Heart right ventricle (tissue), 16 donors: ENCODE data around the gene USH2A. TPM values are rescaled to one million over a fixed set of nuclear protein-coding genes. Genes with fewer than 3 reads are reported as not detected.

Source experiments
- ATAC-seq, 8 donors: fragments of 200-7000 bp; cut with Tn5 transposase; one replicate each; pipeline ENCODE4 v1.9.1; 2020; ENCODE audit warnings: mild to moderate bottlenecking in 8 of 8, moderate library complexity in 8 of 8, moderate number of reproducible peaks in 1 of 8
- DNase-seq, 2 donors: peaks; one replicate each; pipeline ENCODE4 v3.0.0-alpha.2; 2020
- H3K27ac ChIP-seq, 10 donors: fragments of 200-600 bp; sonication (generic) in 2 of 10; one replicate each; pipeline versions ENCODE4 v1.5.0 to v1.8.0; 2020 to 2022; ENCODE audit warnings: mild to moderate bottlenecking in 3 of 10
- H3K27me3 ChIP-seq, 7 donors: fragments of 200-600 bp; one replicate each; pipeline ENCODE4 v1.8.0; 2021 to 2022; ENCODE audit warnings: mild to moderate bottlenecking in 2 of 7
- H3K36me3 ChIP-seq, 9 donors: fragments of 200-600 bp; sonication (generic) in 1 of 9; one replicate each; pipeline versions ENCODE4 v1.5.0 to v1.8.0; 2020 to 2022; ENCODE audit warnings: mild to moderate bottlenecking in 2 of 9
- H3K4me1 ChIP-seq, 9 donors: fragments of 200-600 bp; sonication (generic) in 1 of 9; one replicate each; pipeline versions ENCODE4 v1.5.0 to v1.8.0; 2020 to 2022; ENCODE audit warnings: mild to moderate bottlenecking in 4 of 9
- H3K4me3 ChIP-seq, 10 donors: fragments of 200-600 bp; sonication (generic) in 2 of 10; one replicate each; pipeline versions ENCODE4 v1.5.0 to v1.8.0; 2020 to 2022; ENCODE audit warnings: mild to moderate bottlenecking in 7 of 10, moderate library complexity in 2 of 10
- H3K9me3 ChIP-seq, 11 donors: fragments of 200-600 bp in 10 of 11; sonication (generic) in 2 of 11; one replicate each; pipeline versions ENCODE4 v1.5.0 to v1.8.0; 2013 to 2022; ENCODE audit warnings: mild to moderate bottlenecking in 2 of 11, control low read depth in 1 of 11, moderate library complexity in 1 of 11
- WGBS, 2 donors: extraction: QIAGEN DNeasy Blood & Tissue Kit; methylation state at CpG; one replicate each; pipeline ENCODE4 v1.1.7; 2013; ENCODE audit warnings: inconsistent platforms in 1 of 2; 5-methylcytosine and 5-hydroxymethylcytosine counted together
- intact Hi-C, 10 donors: fragments of 100-400 bp; cut with DNase I; formaldehyde crosslinking; loops; one replicate each; pipeline versions ENCODE4 v1.11.1 to v1.14.2; 2022
- polyA plus RNA-seq, 2 donors: library from polyadenylated mRNA; stranded (reverse); fragments of 200-250 nt; gene quantifications; one replicate each; pipeline ENCODE4 v1.2.3, GENCODE V29; 2013
- total RNA-seq, 10 donors: library from RNA; stranded (reverse); fragmentation: NEBNext Ultra II Directional in 3 of 10; extraction: Animal tissue kit (Norgen Biotek cat#: 25700) in 3 of 10; gene quantifications; one replicate each; pipeline versions ENCODE4 v1.2.1 to v1.2.4, GENCODE V29; 2021 to 2023
- TF ChIP-seq, protein P1 (sequence below), 9 donors: fragments of 200-600 bp; sonication (generic) in 2 of 9; IDR thresholded peaks; one replicate each; pipeline versions ENCODE4 v1.5.0 to v1.8.0; 2021 to 2022; ENCODE audit warnings: antibody characterized with exemption in 9 of 9, mild to moderate bottlenecking in 5 of 9, moderate library complexity in 1 of 9
- donor health status: Arrhythmogenic right ventricular cardiomyopathy.
- donor health status: ischemic (EF 13 %, LVEDD 7.1; RV severe dilation, severe dysfunction).
- donor health status: healthy with polysubstance abuse.
- donor health status: DM: no; HTN: yes; CAD: no.
- donor health status: DM: no; HTN: no; CAD: no.
- donor health status: ischemic (EF 25% LVEDD 6.9; RV normal size, moderate dysfunction).
- donor health status: ischemic (EF 25% LVEDD 5.7; RV mildly dilated, moderate dysfunction).
- donor health status: healthy.
- donor health status: DM: yes; HTN: yes; CAD: no.
- donor health status: Ischemic cardiomyopathy.
- donor health status: ischemic (EF 35%, LVEDD 5.7; RV mildly dilated, moderate dysfunction).
- donor health status: nonischemic (EF 11% LVEDD 7.7; RV severe dilation, severe dysfunction).
- donor health status: DM: yes; HTN: yes; CAD: no.
- donor health status: PGD.
- donor health status: ischemic (EF 29% LVEDD 5.4; RV normal size, mild dysfunction).
- donor health status: nonischemic (EF 23%, LVEDD 6.1; RV moderate dilation, normal function).

USH2A gene
- total and polyA plus RNA-seq, 12 donors: 0.01 to 4.9 (median 3.6) TPM

DNA sequence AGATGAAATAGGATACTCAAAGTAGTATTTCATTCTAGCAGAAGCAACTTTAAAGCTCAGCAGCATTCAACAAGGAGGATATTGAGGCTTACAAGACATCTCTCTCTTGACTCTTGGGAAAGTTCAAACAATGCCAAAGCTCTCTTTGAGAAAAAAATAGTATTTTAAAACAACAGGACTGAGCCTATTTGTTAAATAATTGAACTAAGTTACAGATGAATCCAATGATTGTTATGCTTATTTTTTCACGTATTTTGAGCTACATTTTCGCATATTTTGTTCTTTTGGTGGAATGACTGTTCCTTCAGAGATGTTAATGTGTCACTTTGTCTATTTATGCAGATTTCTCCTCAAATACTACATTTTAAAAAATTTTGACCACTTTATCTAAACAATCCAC is 655.5 kb downstream of the USH2A start:
- peaks cover 0 to 3% (median 0%) of the 10 kb centered on the region in 7 donors for H3K27me3 ChIP-seq
- ATAC-seq (no peak), DNase-seq (no peak)
- no peaks in the 10 kb centered on the region for H3K9me3 ChIP-seq
- 66 to 68% methylated on average over 2 of the region's 2 CpGs for WGBS, 2 donors
- TF ChIP-seq, protein P1, sequence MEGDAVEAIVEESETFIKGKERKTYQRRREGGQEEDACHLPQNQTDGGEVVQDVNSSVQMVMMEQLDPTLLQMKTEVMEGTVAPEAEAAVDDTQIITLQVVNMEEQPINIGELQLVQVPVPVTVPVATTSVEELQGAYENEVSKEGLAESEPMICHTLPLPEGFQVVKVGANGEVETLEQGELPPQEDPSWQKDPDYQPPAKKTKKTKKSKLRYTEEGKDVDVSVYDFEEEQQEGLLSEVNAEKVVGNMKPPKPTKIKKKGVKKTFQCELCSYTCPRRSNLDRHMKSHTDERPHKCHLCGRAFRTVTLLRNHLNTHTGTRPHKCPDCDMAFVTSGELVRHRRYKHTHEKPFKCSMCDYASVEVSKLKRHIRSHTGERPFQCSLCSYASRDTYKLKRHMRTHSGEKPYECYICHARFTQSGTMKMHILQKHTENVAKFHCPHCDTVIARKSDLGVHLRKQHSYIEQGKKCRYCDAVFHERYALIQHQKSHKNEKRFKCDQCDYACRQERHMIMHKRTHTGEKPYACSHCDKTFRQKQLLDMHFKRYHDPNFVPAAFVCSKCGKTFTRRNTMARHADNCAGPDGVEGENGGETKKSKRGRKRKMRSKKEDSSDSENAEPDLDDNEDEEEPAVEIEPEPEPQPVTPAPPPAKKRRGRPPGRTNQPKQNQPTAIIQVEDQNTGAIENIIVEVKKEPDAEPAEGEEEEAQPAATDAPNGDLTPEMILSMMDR (IDR thresholded peaks at IDR 0.05): no peak
- H3K4me3 ChIP-seq: no peak overlapping the region
- intact Hi-C loops: no loop called here
- H3K4me1 ChIP-seq: no peaks in the 10 kb centered on the region
- H3K36me3 ChIP-seq: no peaks in the 10 kb centered on the region
- no peak overlapping the region for H3K27ac ChIP-seq

DNA sequence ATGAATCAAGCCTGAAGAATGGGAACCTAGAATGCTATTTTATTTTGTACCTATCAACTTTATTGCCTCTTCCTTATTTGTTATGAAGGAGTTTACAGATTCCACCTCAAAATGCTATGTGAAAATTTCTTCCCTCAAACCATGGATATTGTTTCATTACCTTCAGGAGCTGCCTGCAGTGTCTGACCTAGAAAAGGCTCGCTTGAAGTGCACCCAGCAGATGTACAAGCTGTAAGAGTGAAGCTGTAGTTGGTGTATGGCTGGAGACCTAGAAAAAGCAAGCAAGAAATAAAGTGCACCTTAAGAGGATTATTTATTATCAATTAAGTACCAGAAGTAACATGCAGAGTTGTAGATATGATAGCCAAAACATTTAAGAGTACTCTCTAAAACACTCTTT is 656.7 kb downstream of the USH2A start:
- Histone ChIP-seq H3K4me3 (no peak overlapping the region), H3K9me3 (no peaks in the 10 kb centered on the region), H3K4me1 (no peaks in the 10 kb centered on the region), H3K27me3 (peaks cover 0 to 3% (median 0%) of the 10 kb centered on the region in 7 donors), H3K36me3 (no peaks in the 10 kb centered on the region), H3K27ac (no peak overlapping the region)
- intact Hi-C loops: no loop called here
- 62 to 69% methylated on average over 1 of the region's 1 CpG for WGBS, 2 donors
- DNase-seq: no peak
- TF ChIP-seq, protein P1 (IDR thresholded peaks at IDR 0.05): no peak
- no peak for ATAC-seq

DNA sequence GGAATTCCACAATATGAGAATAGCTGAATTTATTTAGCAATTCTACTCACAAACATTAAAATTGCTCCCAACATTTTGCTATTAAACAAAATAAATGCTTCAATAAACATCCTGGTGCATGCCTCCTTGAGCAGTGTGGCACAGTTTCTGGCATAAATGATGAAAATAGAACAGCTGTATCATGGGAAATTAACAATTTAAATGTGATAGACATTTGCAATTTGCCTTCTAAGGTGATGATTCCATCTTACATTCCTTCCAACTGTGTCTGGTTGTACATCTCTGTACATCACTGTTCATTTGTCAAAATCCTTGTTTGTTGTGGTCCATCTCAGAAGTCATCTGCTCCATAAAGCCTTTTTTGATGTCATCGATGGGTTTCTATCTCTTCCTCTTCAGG is 657.4 kb downstream of the USH2A start:
- intact Hi-C loops: no loop called here
- TF ChIP-seq, protein P1 (IDR thresholded peaks at IDR 0.05): no peak
- ATAC-seq: no peak
- Histone ChIP-seq H3K4me1 (no peaks in the 10 kb centered on the region), H3K36me3 (no peaks in the 10 kb centered on the region), H3K27me3 (peaks cover 0 to 3% (median 0%) of the 10 kb centered on the region in 7 donors), H3K9me3 (no peaks in the 10 kb centered on the region), H3K4me3 (no peak overlapping the region), H3K27ac (no peak overlapping the region)
- no peak for DNase-seq
- WGBS, 2 donors: 89 to 90% methylated on average over 1 of the region's 1 CpG

DNA sequence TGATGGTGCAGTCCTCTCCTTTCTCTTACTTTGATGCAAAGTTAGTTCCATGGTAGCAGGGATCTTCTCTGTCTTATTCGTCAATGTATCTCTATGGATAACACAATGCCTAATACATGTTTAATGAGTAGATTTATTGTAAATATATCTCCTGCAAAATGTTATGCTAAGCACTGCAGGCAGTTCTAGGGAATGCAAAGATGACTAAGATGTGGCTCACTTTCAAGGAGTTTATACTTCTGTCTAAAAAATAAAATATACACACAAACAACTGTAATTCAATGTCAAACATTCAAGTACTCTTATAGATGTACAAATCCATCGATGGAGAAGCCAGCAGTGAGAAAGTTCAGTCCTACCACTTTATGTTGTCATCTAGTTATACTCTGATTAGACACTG is 661.8 kb downstream of the USH2A start:
- 87 to 88% methylated on average over 2 of the region's 2 CpGs for WGBS, 2 donors
- DNase-seq (no peak), ATAC-seq (no peak)
- no peaks in the 10 kb centered on the region for H3K36me3 ChIP-seq
- no peaks in the 10 kb centered on the region for H3K9me3 ChIP-seq
- H3K4me1 ChIP-seq: no peaks in the 10 kb centered on the region
- intact Hi-C loops: no loop called here
- H3K27ac ChIP-seq: no peak overlapping the region
- TF ChIP-seq, protein P1 (IDR thresholded peaks at IDR 0.05): no peak
- peaks cover 0 to 3% (median 0%) of the 10 kb centered on the region in 7 donors for H3K27me3 ChIP-seq
- H3K4me3 ChIP-seq: no peak overlapping the region
